ENCODE results near the gene SOX1.

DNA sequence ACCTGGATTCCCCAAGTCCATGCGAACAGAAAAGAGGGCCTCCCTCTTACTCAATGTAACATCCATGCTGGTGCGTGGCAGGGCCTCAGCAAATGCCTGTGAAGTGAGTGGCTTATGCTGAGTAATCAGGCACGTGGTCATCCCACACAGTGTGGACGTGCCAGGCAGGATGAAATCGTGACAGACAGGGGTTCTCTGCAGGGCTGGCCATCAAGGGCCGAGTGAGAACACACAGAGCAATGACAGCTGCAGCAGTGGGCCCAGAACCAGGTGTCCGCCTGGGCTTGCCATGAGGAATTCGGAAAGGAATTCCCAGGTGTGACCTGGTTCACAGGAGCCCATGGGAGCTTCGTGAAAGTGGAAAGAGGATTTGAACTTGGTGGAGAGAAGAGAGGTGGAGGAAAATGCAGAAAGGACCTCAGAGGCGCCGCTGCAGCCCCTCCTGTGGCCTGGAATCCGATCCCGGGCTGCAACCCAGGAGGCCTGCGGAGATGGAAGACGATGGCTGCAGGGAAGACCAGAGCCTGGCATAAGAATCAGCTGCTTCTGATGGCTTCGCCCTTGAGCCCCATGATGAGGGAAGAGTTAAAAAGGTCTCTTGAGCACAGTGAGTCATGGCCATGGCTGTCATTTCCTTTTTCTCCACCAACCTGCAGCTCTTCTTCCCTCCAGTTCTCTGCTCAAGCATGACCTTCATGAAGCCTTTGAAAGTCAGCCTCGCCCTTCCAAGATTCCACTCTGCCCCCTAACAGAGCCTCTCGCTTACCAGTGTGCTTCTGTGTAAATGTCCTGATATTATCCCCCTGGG, 34.6 kb upstream of the SOX1 start:
- TF ChIP-seq, protein P1, sequence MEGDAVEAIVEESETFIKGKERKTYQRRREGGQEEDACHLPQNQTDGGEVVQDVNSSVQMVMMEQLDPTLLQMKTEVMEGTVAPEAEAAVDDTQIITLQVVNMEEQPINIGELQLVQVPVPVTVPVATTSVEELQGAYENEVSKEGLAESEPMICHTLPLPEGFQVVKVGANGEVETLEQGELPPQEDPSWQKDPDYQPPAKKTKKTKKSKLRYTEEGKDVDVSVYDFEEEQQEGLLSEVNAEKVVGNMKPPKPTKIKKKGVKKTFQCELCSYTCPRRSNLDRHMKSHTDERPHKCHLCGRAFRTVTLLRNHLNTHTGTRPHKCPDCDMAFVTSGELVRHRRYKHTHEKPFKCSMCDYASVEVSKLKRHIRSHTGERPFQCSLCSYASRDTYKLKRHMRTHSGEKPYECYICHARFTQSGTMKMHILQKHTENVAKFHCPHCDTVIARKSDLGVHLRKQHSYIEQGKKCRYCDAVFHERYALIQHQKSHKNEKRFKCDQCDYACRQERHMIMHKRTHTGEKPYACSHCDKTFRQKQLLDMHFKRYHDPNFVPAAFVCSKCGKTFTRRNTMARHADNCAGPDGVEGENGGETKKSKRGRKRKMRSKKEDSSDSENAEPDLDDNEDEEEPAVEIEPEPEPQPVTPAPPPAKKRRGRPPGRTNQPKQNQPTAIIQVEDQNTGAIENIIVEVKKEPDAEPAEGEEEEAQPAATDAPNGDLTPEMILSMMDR (IDR thresholded peaks at IDR 0.05): no peak
- no peak for TF ChIP-seq EZH2 (IDR thresholded peaks at IDR 0.05; ENCODE audit: borderline replicate concordance, insufficient read depth, low read depth, low read length, poor library complexity, severe bottlenecking)

Measured in B cell (primary cell).